ENCODE results near the gene FAM135A. TPM values are rescaled to one million over a fixed set of nuclear protein-coding genes. Genes with fewer than 3 reads are reported as not detected.
A peak's percentile ranks its signal among the peaks of the same experiment; 100 is the strongest.

The FAM135A gene
- total and polyA plus RNA-seq, 9 of the 15 experiments (the other 6 are each of a cell fraction or from before 2014, with no cell fraction given): 7.4 to 32.9 (median 19.2) TPM

DNA sequence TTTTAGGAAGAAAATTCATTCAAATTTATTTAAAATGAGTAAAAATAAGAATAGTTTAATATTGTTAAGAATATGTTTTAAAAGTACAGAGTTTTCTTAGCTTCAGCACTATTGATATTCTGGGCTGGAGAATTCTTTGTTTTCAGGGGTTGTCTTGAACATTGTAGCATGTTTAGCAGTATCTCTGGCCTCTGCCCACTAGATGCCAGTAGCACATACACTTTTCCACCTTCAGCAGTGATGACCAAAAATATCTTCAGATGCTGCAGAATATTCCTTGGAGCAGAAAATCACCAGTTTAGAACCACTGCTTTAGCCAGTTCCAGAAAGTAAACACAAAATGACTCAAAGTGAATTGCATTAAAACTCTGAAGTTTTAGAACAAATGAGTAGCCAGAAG lies 134.0 kb downstream of the FAM135A start:
- peaks cover 4% of the 10 kb centered on the region; the same call in 1 of the 3 replicates for H3K36me3 ChIP-seq (ENCODE audit: control insufficient read depth, insufficient read depth, low read length)
- ChIA-PET CTCF (ENCODE audit: low intra/inter-chr PET ratio) (interaction anchor here (0.6 to 1.3 kb wide), 3 partner anchors 138 to 410 kb away, joined by 3 to 8 read pairs (median 3); no protein-coding TSS in a partner anchor), POLR2A (interaction anchor here (0.7 kb wide), 1 partner anchor 119 kb away, joined by 3 read pairs; no protein-coding TSS in a partner anchor)
- no peaks in the 10 kb centered on the region for H3K27me3 ChIP-seq (ENCODE audit: control insufficient read depth in 2 of 2, insufficient read depth in 2 of 2, low read length in 2 of 2)
- H3K4me1 ChIP-seq (replicated peaks in 1 of 2; ENCODE audit: control insufficient read depth in 2 of 2, insufficient read depth in 2 of 2, low read length in 2 of 2): no peaks in the 10 kb centered on the region
- no peak overlapping the region for H2AFZ ChIP-seq (ENCODE audit: low read depth, low read length)
- H3K9me1 ChIP-seq (ENCODE audit: control insufficient read depth, insufficient read depth, low read length): no peaks in the 10 kb centered on the region
- DNase-seq (ENCODE audit: extremely low read depth in 1 of 4, low spot score in 3 of 4): no peak
- no peaks in the 10 kb centered on the region for H3K9me3 ChIP-seq (replicated peaks; ENCODE audit: control insufficient read depth, insufficient read depth, low read depth, low read length)
- H3K79me2 ChIP-seq (ENCODE audit: control insufficient read depth, insufficient read depth, low read length): no peaks in the 10 kb centered on the region
- no peak overlapping the region for H3K4me3 ChIP-seq
- intact Hi-C loops (cut with micrococcal nuclease) (loop anchor here (1.0 kb wide), 1 partner anchor 139 kb away; no protein-coding TSS in a partner anchor), in situ Hi-C loops (cut with MboI) (loop anchor here (25.0 kb wide), 1 partner anchor 340 kb away; no protein-coding TSS in a partner anchor)
- no TSS peak for BruUV-seq (replicated peaks)
- H3K9ac ChIP-seq (ENCODE audit: insufficient read depth in 1 of 2, low read depth in 2 of 2, low read length in 2 of 2): no peak overlapping the region
- no peak for FAIRE-seq
- H4K20me1 ChIP-seq (replicated peaks; ENCODE audit: control insufficient read depth, insufficient read depth, low read length): no peaks in the 10 kb centered on the region
- no peak overlapping the region for H3K4me2 ChIP-seq (ENCODE audit: insufficient read depth, low read length)
- peak; percentile 72 for ATAC-seq
- H3K27ac ChIP-seq (ENCODE audit: extremely low read depth, low read depth, low read length): no peak overlapping the region
- TF ChIP-seq HDGF (IDR thresholded peaks at IDR 0.05): no peak
- TF ChIP-seq, protein P1, sequence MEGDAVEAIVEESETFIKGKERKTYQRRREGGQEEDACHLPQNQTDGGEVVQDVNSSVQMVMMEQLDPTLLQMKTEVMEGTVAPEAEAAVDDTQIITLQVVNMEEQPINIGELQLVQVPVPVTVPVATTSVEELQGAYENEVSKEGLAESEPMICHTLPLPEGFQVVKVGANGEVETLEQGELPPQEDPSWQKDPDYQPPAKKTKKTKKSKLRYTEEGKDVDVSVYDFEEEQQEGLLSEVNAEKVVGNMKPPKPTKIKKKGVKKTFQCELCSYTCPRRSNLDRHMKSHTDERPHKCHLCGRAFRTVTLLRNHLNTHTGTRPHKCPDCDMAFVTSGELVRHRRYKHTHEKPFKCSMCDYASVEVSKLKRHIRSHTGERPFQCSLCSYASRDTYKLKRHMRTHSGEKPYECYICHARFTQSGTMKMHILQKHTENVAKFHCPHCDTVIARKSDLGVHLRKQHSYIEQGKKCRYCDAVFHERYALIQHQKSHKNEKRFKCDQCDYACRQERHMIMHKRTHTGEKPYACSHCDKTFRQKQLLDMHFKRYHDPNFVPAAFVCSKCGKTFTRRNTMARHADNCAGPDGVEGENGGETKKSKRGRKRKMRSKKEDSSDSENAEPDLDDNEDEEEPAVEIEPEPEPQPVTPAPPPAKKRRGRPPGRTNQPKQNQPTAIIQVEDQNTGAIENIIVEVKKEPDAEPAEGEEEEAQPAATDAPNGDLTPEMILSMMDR (IDR thresholded peaks at IDR 0.05 in 2 of 3, conservative IDR thresholded peaks at IDR 0.05 in 1 of 3; ENCODE audit: insufficient read depth in 2 of 3, low read depth in 1 of 3, low read length in 3 of 3): peak; percentile 23 to 51 (median 30); a peak in 3 of 6 replicates
- TF ChIP-seq RAD21 (CRISPR knock-in tag; conservative IDR thresholded peaks at IDR 0.05 in 1 of 2, IDR thresholded peaks at IDR 0.05 in 1 of 2): peak; percentile 50 to 53
- TF ChIP-seq, protein P2, sequence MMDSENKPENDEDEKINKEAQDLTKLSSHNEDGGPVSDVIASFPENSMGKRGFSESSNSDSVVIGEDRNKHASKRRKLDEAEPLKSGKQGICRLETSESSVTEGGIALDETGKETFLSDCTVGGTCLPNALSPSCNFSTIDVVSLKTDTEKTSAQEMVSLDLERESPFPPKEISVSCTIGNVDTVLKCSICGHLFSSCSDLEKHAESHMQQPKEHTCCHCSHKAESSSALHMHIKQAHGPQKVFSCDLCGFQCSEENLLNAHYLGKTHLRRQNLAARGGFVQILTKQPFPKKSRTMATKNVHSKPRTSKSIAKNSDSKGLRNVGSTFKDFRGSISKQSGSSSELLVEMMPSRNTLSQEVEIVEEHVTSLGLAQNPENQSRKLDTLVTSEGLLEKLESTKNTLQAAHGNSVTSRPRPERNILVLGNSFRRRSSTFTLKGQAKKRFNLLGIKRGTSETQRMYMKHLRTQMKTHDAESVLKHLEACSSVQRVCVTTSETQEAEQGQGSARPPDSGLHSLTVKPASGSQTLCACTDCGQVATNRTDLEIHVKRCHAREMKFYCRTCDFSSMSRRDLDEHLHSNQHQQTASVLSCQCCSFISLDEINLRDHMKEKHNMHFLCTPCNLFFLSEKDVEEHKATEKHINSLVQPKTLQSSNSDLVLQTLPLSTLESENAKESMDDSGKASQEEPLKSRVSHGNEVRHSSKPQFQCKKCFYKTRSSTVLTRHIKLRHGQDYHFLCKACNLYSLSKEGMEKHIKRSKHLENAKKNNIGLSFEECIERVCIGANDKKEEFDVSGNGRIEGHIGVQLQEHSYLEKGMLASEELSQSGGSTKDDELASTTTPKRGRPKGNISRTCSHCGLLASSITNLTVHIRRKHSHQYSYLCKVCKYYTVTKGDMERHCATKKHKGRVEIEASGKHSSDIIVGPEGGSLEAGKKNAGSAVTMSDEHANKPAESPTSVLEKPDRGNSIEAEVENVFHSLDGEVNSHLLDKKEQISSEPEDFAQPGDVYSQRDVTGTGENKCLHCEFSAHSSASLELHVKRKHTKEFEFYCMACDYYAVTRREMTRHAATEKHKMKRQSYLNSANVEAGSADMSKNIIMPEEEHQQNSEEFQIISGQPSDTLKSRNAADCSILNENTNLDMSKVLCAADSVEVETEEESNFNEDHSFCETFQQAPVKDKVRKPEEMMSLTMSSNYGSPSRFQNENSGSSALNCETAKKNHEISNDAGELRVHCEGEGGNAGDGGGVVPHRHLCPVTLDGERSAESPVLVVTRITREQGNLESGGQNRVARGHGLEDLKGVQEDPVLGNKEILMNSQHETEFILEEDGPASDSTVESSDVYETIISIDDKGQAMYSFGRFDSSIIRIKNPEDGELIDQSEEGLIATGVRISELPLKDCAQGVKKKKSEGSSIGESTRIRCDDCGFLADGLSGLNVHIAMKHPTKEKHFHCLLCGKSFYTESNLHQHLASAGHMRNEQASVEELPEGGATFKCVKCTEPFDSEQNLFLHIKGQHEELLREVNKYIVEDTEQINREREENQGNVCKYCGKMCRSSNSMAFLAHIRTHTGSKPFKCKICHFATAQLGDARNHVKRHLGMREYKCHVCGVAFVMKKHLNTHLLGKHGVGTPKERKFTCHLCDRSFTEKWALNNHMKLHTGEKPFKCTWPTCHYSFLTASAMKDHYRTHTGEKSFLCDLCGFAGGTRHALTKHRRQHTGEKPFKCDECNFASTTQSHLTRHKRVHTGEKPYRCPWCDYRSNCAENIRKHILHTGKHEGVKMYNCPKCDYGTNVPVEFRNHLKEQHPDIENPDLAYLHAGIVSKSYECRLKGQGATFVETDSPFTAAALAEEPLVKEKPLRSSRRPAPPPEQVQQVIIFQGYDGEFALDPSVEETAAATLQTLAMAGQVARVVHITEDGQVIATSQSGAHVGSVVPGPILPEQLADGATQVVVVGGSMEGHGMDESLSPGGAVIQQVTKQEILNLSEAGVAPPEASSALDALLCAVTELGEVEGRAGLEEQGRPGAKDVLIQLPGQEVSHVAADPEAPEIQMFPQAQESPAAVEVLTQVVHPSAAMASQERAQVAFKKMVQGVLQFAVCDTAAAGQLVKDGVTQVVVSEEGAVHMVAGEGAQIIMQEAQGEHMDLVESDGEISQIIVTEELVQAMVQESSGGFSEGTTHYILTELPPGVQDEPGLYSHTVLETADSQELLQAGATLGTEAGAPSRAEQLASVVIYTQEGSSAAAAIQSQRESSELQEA (IDR thresholded peaks at IDR 0.05; ENCODE audit: low read depth): no peak
